Measurements from ENCODE around the gene MTAP.

- TF ChIP-seq CTCF (IDR thresholded peaks at IDR 0.05) (no peak), POLR2A (IDR thresholded peaks at IDR 0.05) (no peak)
These were observed 38.2 kb downstream of the MTAP start for GRCh38 chr9:21840647-21841046.
